Measurements from ENCODE around the gene CCDC57. TPM values are rescaled to one million over a fixed set of nuclear protein-coding genes. Genes with fewer than 3 reads are reported as not detected.

Gene CCDC57
- total and polyA plus RNA-seq, 2 of the 8 experiments (the other 6 are each of a cell fraction or from before 2014, with no cell fraction given), result 8.4 to 12.9 TPM

GRCh38 chr17:82225368-82226029 lies 12.9 kb upstream of the CCDC57 start (continued):
- TF ChIP-seq EP300 (IDR thresholded peaks at IDR 0.05; ENCODE audit: borderline replicate concordance in 1 of 2, low read depth in 2 of 2, low read length in 2 of 2) (no peak), TAF1 (IDR thresholded peaks at IDR 0.05; ENCODE audit: low read depth, low read length) (no peak), SP4 (IDR thresholded peaks at IDR 0.05; ENCODE audit: low read length) (no peak), EGR1 (IDR thresholded peaks at IDR 0.05; ENCODE audit: borderline replicate concordance, low read depth, low read length) (no peak), RXRA (IDR thresholded peaks at IDR 0.05; ENCODE audit: insufficient read depth, low read depth, low read length) (no peak), SUZ12 (IDR thresholded peaks at IDR 0.05; ENCODE audit: low read length) (no peak), SIRT6 (IDR thresholded peaks at IDR 0.05; ENCODE audit: low read length) (no peak), RBBP5 (IDR thresholded peaks at IDR 0.05; ENCODE audit: borderline replicate concordance, low read depth, low read length) (no peak), SP1 (IDR thresholded peaks at IDR 0.05; ENCODE audit: low read depth, low read length) (no peak)
